OCI-M1 (cell line): ENCODE data around the gene UBXN11.
"Not testable (repeated sequence)": the region's sequence is repeated elsewhere in the genome, so short reads cannot be mapped to it uniquely, and the experiment has no call there.

ENCODE experiments used
- DNase-seq: peaks from one replicate; lab custom pipeline; 2025; lab: John Stamatoyannopoulos, UW

The UBXN11 gene

GRCh38 chr1:26305667-26306289 is 658 bp downstream of the UBXN11 start:
- DNase-seq = no peak

DNA sequence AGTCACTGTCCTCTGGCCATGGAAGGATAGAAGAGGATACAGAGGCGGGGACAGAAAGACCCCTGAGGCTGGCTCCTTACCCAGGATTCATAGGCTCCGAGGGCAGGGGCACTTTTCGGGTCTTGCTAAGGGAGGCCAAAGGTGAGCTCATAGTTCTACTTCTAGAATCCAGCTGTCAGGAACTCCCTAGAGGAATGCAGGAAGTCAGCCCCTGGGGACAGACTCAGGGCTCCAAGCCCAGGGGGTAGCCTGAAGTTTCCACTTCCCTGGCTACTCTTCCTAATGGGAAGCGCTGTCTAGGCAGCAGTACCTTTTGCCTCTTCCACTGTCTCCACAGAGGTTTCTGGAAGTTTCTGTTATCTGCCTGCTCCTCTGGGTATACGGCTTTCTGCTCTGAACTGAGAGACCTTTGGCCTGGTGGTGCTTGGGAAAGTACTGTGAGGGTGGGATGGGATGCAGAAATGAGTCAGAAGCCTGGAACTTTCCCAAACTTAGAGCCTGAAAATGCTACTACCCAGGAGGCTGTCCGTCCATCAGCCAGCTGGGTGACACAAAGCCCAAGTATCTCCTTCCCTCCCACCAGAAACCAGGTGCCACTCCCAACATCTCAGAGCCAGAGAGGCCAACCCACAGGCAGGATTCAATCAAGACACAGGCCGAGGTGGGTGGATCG is 3.6 kb downstream of the UBXN11 start:
- no peak for DNase-seq

DNA sequence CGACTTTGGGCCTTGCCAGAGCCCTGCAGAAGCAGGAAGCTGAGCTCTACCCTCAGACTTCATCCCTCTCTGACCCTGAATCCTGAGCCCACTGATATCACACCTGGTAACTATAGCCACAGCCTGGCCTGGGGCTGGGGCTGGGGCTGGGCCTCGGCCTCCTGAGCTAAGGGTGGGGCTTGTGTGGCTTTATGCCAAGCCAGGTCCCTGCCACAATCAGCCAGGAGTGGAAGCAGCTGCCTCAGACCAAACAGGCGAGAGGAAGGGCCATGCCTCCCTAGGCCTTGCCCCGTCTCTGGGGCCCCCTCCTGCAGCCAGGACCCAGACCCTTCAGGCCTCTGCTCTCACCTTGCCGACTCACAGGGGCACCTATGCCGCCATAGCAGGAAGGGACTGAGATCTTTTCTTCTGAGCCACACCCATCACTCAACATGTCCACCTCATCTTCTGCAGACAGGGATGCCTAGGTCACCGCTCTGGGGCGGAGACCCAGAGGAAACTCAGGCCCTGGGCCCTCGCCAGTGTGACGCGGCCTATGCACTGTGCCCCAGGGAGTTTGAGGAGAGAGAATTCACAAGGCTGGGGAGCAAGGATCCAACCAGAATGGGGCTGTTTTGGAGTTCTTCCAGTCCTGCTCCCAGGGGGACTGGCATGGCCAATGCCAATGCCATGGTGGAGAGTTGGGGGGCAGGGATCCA is 5.7 kb downstream of the UBXN11 start:
- DNase-seq = no peak

DNA sequence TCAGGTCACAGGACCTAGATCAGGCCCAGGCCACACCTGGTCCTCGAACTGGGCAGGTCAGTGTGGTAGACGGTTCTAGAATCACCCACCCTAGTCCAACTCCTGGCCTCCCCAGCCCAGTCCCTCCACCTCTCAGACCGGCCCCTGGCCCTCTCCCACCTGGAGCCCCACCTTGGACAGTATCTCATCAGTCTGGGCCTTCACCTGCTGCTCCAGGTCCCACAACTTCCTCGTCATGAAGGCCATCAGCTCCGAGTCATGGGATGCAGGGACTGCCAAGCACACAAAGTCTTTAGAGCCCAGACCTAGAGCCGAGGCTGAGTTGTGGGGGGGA is 8.7 kb downstream of the UBXN11 start:
- DNase-seq = no peak

DNA sequence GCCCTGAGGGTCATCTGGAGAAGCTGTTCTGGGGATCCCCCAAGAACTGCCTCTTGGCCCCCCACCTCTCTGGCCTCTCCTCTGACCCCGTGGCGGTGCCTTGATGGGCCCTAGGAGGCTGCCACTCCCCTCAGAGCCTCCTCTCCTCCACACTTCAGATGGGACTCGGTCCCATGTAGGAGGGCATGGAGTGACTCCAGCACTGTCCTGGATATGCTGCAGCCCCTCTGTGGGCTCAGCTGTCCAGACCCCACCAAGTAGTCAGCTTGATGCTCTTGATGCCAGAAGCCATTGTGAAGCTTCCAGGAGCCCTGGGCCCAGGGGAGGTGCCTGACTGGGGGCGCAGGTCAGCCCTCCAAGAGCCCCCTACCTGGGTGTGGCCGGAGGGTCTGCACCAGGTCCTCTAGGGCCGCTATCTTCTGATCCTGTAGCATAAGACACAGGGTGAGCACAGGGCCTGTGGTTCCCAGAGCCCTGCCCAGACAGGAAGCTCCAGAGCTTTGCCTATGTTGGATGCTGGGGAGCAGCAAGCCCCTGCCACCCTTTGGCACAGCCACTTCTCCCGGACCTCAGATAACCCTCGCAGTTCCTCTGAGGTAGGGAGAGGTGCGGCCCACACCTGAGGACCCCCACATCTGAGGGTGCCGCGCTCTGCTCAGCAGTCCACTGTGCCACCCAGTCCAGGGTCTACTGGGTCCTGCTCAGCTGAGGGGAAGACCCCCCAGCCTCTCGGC is 9.2 kb downstream of the UBXN11 start:
- DNase-seq = no peak

GRCh38 chr1:26296340-26297056 is 9.9 kb downstream of the UBXN11 start:
- DNase-seq = no peak

DNA sequence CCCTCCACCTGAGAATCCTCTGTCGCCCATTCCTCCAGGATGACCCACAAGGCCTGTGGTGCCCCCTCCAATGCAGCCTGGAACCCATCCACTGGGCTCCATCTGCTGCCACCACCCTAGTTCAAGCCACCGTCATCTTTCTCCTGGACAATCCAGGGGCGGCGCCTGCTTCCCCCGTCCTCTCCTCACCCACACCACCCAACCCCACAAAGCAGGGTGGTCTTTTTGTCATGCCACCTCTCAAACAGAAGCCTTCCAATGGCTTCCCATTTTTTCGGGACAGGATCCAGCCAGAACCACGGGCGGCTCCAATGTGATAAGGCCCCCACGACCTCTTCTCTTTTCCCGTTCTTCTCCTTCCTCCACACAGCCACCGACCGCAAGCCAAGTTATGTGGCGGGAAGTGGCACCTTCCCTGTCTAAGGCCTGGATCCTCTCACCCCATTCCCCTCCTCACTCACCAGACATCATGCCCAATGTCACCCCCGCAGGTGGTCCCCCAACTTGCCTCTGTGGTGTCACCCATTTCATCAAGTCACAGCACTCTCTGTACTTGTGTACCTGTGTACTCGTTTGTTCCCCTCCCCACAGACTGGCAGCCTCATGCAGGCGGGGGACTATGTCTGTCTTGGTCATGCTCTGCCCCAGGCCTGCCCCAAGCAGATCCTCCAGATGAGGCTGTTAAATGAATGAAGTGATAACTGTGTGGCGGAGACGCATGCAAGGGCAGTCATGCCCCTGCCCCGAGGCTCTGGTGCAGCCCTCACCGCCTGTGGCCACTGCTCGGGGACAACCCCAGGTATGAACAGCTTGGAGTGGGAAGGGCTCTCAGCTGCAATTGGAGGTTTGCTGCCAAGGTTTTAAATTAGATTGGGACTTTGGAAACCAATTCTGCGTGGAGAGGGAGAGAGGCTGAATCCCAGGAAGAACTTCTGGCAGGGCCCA is 11.0 kb downstream of the UBXN11 start:
- no peak for DNase-seq

DNA sequence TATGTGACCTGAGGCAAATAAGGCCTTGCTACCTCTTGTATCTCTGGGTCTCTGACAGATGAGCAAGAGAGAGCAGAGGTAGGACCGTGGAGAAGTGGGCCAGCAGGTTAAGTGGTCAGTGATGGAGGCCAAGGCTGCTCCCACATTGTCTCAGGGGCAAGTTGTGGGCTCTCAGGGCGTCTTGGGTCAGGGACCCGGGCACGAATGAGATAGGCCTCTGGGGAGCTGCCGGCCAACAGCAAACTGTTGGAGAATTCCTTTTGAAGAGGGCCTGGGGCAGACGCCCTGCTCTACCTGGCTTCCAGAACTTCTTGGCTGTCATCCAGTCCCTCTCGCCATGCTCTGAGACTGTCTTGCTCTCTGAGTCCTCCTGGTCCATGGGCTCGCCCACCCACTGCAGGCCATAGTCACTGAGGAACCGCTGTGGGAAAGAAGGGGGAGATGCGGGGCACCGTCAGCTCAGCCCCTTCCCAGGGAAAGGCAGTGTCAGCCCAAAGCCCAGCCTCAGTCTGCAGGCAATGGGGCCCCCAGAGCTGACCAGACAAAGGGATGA is 12.4 kb downstream of the UBXN11 start:
- no peak for DNase-seq

DNA sequence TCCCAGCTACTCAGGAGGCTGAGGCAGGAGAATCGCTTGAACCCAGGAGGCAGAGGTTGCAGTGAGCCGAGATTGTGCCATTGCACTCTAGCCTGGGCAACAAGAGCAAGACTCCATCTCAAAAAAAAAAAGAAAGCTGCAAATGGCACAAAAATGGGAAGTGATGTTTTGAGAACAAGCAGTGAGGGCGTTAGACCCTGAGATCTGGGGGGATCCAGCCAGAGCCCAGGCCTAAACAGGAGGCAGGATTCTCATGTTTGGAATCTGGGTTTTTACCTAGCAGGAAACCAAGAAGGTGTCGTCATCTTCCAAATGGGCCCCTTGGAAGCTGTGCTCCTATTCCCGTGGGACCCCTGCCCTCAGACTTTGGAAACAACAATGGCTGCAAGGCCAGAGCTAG is 13.7 kb downstream of the UBXN11 start:
- not testable (repeated sequence) for DNase-seq

GRCh38 chr1:26291939-26292338 is 14.5 kb downstream of the UBXN11 start:
- DNase-seq = no peak

- DNase-seq = no peak
These were observed 15.0 kb downstream of the UBXN11 start for GRCh38 chr1:26291433-26291832.

DNA sequence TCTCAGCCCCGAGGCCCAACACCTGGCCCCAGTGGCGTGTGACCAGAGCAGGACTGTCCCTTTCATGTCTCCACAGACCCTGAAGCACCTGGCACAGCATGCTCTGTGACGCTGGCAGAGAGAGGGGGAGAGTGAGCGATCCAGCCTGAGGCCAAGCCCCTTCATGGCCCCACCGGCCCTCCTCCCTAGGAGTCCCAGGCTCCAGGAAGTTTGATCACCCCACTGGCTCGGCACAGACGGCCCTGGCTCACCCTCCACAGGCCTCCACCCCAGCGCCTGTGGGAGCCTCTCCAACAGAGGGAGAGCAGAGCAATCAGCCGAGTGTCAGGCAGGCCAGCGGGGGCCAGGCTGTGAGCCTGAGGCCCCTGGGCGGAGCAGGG is 15.6 kb downstream of the UBXN11 start:
- no peak for DNase-seq

GRCh38 chr1:26290122-26290881 is 16.1 kb downstream of the UBXN11 start:
- DNase-seq = no peak

GRCh38 chr1:26289158-26290059 is 17.0 kb downstream of the UBXN11 start:
- no peak for DNase-seq

DNA sequence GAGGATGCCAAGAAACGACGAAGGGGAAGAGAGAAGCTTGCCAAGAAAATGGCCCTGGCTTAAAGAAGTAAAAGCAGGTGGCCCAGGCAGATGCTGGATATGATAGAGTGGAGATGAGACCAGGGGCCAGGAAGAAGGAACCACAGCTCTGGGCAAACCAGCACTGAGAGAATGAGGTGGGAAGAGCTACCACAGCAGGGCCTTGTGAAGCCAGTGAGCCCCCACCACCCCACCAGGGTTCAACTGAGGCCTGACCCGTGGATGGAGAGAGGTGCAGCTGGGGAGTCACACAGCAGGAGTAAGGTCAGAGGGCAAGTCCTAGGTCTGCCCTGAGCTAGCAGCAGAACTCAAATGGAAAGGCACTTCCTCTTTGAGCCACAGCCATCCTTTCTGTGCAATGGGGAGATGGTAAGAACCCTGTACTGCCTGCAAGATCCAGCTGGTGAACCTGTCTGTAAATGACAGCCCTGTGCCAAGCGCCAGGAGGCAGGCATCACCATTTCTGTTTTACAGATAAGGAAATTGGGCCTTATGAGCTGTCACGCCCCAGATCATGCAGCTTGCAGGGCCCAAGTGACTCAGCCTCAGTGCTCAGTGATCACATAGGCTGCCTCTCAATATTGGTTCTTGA is 18.0 kb downstream of the UBXN11 start:
- peak; percentile 56 for DNase-seq

DNA sequence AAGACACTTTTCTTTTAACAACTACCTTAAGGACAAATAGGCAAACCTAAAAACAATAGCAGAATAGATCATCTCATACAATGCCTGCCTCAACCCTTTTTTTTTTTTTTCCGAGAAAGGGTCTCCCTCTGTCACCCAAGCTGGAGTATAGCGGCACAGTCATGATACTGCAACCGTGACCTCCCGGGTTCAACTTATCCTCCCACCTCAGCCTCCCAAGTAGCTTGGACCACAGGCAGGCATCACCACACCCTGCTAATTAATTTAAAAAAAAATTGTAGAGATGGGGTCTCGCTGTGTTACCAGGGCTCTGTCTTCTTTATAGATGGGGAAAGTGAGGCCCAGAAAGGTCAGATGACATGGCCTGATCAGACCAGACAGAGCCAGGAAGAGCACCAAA is 18.6 kb downstream of the UBXN11 start:
- DNase-seq = no peak

- peak; percentile 72 for DNase-seq
These were observed 19.3 kb downstream of the UBXN11 start for GRCh38 chr1:26287033-26287711.

DNA sequence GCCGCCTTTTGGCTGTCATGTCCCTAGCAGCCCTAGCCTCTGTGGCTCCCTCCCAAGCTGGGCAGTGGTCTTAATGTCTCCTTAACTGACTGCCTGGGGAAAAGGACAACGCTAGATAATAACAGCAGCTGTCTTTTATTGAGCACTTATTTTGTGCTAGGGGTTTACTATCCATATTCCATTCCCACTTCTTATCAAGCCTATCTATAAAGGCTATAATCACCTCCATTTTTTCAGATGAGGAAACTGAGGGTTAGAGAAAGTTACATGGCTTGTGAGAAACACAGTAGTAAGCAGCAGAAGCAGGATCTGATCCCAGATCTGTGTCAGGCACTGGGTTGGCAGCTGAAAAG is 20.4 kb downstream of the UBXN11 start:
- DNase-seq = no peak
